Activated CD4-positive, alpha-beta T cell treated with anti-CD3 and anti-CD28 coated beads, Interleukin-2, amount 50 U/mL, for 48 hours (primary cell): ENCODE results near the gene KRTAP13-3.

Source experiments
- DNase-seq, 2 experiments: peaks; one replicate each; pipeline ENCODE4 v3.0.0-alpha.2; 2020

The KRTAP13-3 gene

GRCh38 chr21:30425826-30426225 lies at the start of gene KRTAP13-3:
TSS of gene KRTAP13-3 (minus strand) at chr21:30425926. CDS start at chr21:30425912, 14 bp downstream.
- no peak for DNase-seq

GRCh38 chr21:30468900-30469714 lies 43.4 kb upstream of the KRTAP13-3 start:
- DNase-seq = no peak

- DNase-seq = no peak
Measured at GRCh38 chr21:30463713-30464112, 38.0 kb upstream of the KRTAP13-3 start.

- no peak for DNase-seq
Measured at GRCh38 chr21:30448514-30448913, 22.8 kb upstream of the KRTAP13-3 start.

GRCh38 chr21:30447056-30447455 lies 21.3 kb upstream of the KRTAP13-3 start:
- no peak for DNase-seq

- no peak for DNase-seq
Measured at GRCh38 chr21:30444204-30444603, 18.5 kb upstream of the KRTAP13-3 start.

GRCh38 chr21:30443226-30443625 lies 17.5 kb upstream of the KRTAP13-3 start:
- no peak for DNase-seq

GRCh38 chr21:30439975-30440374 lies 14.2 kb upstream of the KRTAP13-3 start, which contains the start of gene KRTAP15-1:
TSS of gene KRTAP15-1 (plus strand) at chr21:30440275. CDS start at chr21:30440328, 53 bp downstream.
- no peak for DNase-seq

GRCh38 chr21:30437010-30437565 lies 11.4 kb upstream of the KRTAP13-3 start:
- DNase-seq = no peak

GRCh38 chr21:30434033-30434631 lies 8.4 kb upstream of the KRTAP13-3 start:
- peak; percentile 19 to 20 for DNase-seq

GRCh38 chr21:30430170-30430655 lies 4.5 kb upstream of the KRTAP13-3 start, which contains the start of gene KRTAP13-4:
TSS of gene KRTAP13-4 (plus strand) at chr21:30430220. CDS start at chr21:30430276, 56 bp downstream.
- no peak for DNase-seq

- DNase-seq = no peak
Measured at GRCh38 chr21:30426731-30427130, 1.0 kb upstream of the KRTAP13-3 start.

- no peak for DNase-seq
Measured at GRCh38 chr21:30415993-30416392, 9.7 kb downstream of the KRTAP13-3 start.

- peak; percentile 4 to 5 for DNase-seq
Measured at GRCh38 chr21:30408782-30409494, 16.8 kb downstream of the KRTAP13-3 start.

GRCh38 chr21:30395731-30396130 lies 30.0 kb downstream of the KRTAP13-3 start, which contains the start of gene KRTAP13-1:
TSS of gene KRTAP13-1 (plus strand) at chr21:30396031. CDS start at chr21:30396087, 56 bp downstream.
- DNase-seq = no peak

- no peak for DNase-seq
Measured at GRCh38 chr21:30391492-30392025, 34.2 kb downstream of the KRTAP13-3 start.

GRCh38 chr21:30382201-30382600 lies 43.5 kb downstream of the KRTAP13-3 start:
- DNase-seq = no peak
